KMS-11 (cell line): ENCODE results near the gene HMGXB4.

Source experiments
- H2AFZ ChIP-seq: fragments of 200-600 bp; sonication (generic); 2 replicates; pipeline ENCODE4 v1.6.1; 2016; ENCODE audit warnings: antibody characterized with exemption, mixed run types, low read depth
- H3K27ac ChIP-seq: fragments of 200-600 bp; sonication (generic); 2 replicates; pipeline ENCODE4 v1.6.1; 2016; ENCODE audit warnings: mild to moderate bottlenecking, mixed run types
- H3K27me3 ChIP-seq: fragments of 200-600 bp; sonication (generic); 2 replicates; pipeline ENCODE4 v1.6.1; 2017; ENCODE audit warnings: mild to moderate bottlenecking, low read depth, mixed run types, moderate library complexity; ENCODE audit not compliant: insufficient read depth
- H3K36me3 ChIP-seq: fragments of 200-600 bp; sonication (generic); 2 replicates; pipeline ENCODE4 v1.6.1; 2017; ENCODE audit warnings: mild to moderate bottlenecking, mixed run types; ENCODE audit not compliant: insufficient read depth
- H3K4me1 ChIP-seq: fragments of 200-600 bp; sonication (generic); 2 replicates; pipeline ENCODE4 v1.6.1; 2016; ENCODE audit warnings: mild to moderate bottlenecking, low read depth, mixed run types; ENCODE audit not compliant: poor library complexity, severe bottlenecking
- H3K4me2 ChIP-seq: fragments of 200-600 bp; sonication (generic); 2 replicates; pipeline ENCODE4 v1.7.0; 2016; ENCODE audit warnings: mild to moderate bottlenecking, mixed run types
- H3K4me3 ChIP-seq: fragments of 200-600 bp; sonication (generic); IDR thresholded peaks from 2 replicates; pipeline ENCODE4 v1.6.1; 2017; ENCODE audit warnings: low read depth, low read length, mixed read lengths; ENCODE audit not compliant: insufficient read depth
- H3K79me2 ChIP-seq: fragments of 200-600 bp; sonication (generic); 2 replicates; pipeline ENCODE4 v1.6.1; 2016; ENCODE audit warnings: low read depth, mixed run types; ENCODE audit not compliant: insufficient read depth
- H3K9ac ChIP-seq: fragments of 200-600 bp; sonication (generic); 2 replicates; pipeline ENCODE4 v1.6.1; 2016; ENCODE audit warnings: mild to moderate bottlenecking, mixed run types
- H4K20me1 ChIP-seq: fragments of 200-600 bp; sonication (generic); 2 replicates; pipeline ENCODE4 v1.6.1; 2016; ENCODE audit warnings: mild to moderate bottlenecking, mixed run types; ENCODE audit not compliant: insufficient read depth
- CTCF ChIP-seq: fragments of 200-600 bp; sonication (generic); conservative IDR thresholded peaks from 2 replicates; pipeline ENCODE4 v1.6.1; 2017; ENCODE audit warnings: low read depth, mild to moderate bottlenecking, antibody characterized with exemption, low read length, moderate library complexity, mixed read lengths

HMGXB4 gene

DNA sequence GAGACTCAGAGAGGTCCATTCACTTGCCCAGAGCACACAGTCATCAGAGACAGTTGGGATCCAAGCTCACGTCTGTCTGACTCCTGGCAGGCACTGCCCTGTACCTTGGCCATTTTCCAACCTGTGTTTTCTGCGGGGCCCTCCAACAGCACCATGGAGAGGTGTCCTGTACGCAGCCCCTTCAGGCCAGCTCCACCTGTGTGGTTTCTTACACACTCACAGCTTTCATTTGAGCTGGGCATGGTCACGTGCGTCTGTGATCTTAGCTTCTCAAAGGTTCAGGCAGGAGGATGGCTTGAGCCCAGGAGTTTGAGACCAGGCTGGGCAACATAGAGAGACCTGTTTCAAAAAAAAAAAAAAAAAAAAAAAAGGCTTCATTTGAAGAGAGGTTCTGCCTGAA, 66.8 kb downstream of the HMGXB4 start:
- no peak for TF ChIP-seq CTCF
- H3K4me1 ChIP-seq: peaks cover 12% of the 10 kb centered on the region
- H3K36me3 ChIP-seq: no peaks in the 10 kb centered on the region
- no peak overlapping the region for H3K4me2 ChIP-seq
- H3K27me3 ChIP-seq: no peaks in the 10 kb centered on the region
- no peak overlapping the region for H3K27ac ChIP-seq
- no peaks in the 10 kb centered on the region for H3K79me2 ChIP-seq
- no peak overlapping the region for H2AFZ ChIP-seq
- no peaks in the 10 kb centered on the region for H4K20me1 ChIP-seq
- no peak overlapping the region for H3K9ac ChIP-seq
- H3K4me3 ChIP-seq: no peak overlapping the region

- Histone ChIP-seq H3K27me3 (no peaks in the 10 kb centered on the region), H4K20me1 (no peaks in the 10 kb centered on the region), H3K79me2 (no peaks in the 10 kb centered on the region), H3K4me3 (no peak overlapping the region), H3K9ac (no peak overlapping the region), H3K36me3 (no peaks in the 10 kb centered on the region), H3K27ac (no peak overlapping the region), H2AFZ (no peak overlapping the region), H3K4me1 (peaks cover 19% of the 10 kb centered on the region), H3K4me2 (no peak overlapping the region)
- no peak for TF ChIP-seq CTCF
These were observed 67.5 kb downstream of the HMGXB4 start for GRCh38 chr22:35324762-35325161.

DNA sequence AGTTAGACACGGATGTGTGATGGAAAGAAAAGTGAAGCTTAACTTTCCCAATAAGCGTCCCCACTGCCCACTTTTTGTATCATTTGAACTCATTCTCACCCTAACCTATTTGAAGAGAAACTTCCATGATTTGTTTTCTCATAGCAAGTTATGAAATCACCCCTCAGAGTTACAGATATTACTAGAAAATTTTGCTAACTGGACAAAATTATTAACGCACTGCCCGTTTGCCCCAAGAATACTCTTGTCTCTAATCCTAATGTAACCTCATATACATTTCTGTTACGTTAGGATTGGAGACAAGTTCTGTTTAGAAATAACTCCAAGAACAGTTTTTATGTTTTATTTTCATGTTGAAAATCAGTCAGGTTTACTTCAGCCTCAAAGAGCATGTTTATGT, 67.9 kb downstream of the HMGXB4 start:
- Histone ChIP-seq H3K79me2 (no peaks in the 10 kb centered on the region), H3K4me1 (peaks cover 23% of the 10 kb centered on the region), H2AFZ (no peak overlapping the region), H3K4me3 (no peak overlapping the region), H3K36me3 (no peaks in the 10 kb centered on the region), H3K27ac (no peak overlapping the region), H3K27me3 (no peaks in the 10 kb centered on the region), H4K20me1 (no peaks in the 10 kb centered on the region), H3K9ac (no peak overlapping the region), H3K4me2 (no peak overlapping the region)
- no peak for TF ChIP-seq CTCF

DNA sequence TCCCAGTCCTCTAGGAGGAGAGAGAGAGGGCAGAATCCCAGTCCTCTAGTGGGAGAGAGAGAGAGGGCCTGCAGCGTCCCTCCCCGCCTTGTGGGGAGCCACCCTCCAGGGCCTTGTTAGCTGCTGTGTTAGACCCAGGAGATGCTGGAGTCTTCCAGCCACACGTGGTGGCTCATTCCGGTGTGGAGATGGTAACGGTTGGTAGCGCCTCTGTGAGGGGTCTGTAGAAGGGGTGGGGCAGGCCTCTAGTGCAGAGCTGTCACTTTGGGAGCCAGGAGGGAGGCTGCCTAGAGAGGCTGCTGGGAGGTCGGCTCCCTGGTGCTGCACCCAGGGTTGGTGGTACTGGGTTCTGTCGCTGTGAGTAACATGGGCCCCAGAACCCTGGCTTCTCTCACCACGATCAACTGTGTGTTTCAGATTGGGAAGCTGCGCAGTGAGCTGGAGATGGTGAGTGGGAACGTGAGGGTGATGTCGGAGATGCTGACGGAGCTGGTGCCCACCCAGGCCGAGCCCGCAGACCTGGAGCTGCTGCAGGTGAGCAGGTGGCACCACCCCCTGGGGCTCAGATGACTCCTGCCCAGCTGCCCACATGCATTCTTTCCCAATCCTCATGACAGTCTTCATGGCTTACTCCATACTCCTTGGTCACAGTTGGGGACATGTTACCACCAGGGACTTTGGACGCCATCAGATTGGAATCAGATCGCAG, 69.7 kb downstream of the HMGXB4 start:
- no peak overlapping the region for H3K4me2 ChIP-seq
- TF ChIP-seq CTCF: no peak
- peaks cover 29% of the 10 kb centered on the region for H3K4me1 ChIP-seq
- no peaks in the 10 kb centered on the region for H3K79me2 ChIP-seq
- H3K4me3 ChIP-seq: no peak overlapping the region
- H2AFZ ChIP-seq: no peak overlapping the region
- H3K36me3 ChIP-seq: no peaks in the 10 kb centered on the region
- H3K27me3 ChIP-seq: no peaks in the 10 kb centered on the region
- H3K9ac ChIP-seq: no peak overlapping the region
- no peak overlapping the region for H3K27ac ChIP-seq
- H4K20me1 ChIP-seq: no peaks in the 10 kb centered on the region
